ENCODE data around the gene STX18.

The STX18 gene

GRCh38 chr4:4407299-4408131 lies 134.3 kb downstream of the STX18 start:
- DNase-seq (ENCODE audit: low spot score): no peak
- TF ChIP-seq CTCF (IDR thresholded peaks at IDR 0.05; ENCODE audit: extremely low read depth, missing control alignments): no peak

DNA sequence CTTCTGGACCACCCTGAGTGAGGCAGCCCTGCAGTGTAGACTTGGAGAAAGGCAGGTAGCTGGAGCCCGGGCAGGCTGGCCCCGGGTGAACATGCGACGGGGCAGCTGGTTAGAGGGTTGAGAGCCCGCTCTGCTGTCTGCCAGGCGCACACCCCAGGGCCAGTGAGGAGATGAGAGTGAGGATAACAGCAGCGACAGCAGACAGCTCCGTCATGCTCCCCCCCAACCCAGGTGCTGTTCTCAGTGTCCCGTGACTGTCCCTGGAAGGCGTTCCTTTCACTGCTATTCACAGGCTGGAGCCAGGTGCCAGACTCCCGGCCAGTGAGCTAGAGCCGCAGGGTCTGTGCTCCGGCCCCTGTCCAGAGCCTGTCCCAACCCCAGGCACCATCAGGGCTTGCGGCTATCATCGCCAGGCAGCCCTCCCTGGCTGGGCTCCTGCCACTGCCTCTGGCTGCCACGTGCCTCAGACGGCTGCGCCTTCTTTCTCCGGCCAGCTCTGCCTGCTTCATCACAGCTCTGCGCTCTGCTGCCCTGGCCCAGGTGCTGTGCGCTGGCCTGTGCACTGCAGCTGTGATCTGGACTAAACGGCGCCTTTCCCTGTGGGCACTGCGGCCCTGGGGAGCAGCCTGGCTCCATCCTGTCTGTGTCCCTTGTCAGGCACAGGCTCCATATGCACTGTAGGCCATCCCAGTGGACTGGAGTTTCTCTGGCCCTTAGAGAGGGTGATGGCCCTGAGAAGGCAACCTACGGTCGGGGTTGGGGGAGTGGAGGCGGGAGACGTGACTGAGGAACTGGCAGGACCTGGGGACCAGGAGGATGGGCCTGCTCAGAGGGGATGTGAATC lies 135.2 kb downstream of the STX18 start:
- TF ChIP-seq CTCF (IDR thresholded peaks at IDR 0.05; ENCODE audit: extremely low read depth, missing control alignments): no peak
- no peak for DNase-seq (ENCODE audit: low spot score)

- TF ChIP-seq CTCF (IDR thresholded peaks at IDR 0.05; ENCODE audit: extremely low read depth, missing control alignments): no peak
- DNase-seq (ENCODE audit: low spot score): no peak
Observed at GRCh38 chr4:4405358-4405962, 136.4 kb downstream of the STX18 start.

- no peak for DNase-seq (ENCODE audit: low spot score)
- no peak for TF ChIP-seq CTCF (IDR thresholded peaks at IDR 0.05; ENCODE audit: extremely low read depth, missing control alignments)
Observed at GRCh38 chr4:4402966-4403365, 138.9 kb downstream of the STX18 start.

- DNase-seq (ENCODE audit: low spot score): no peak
- TF ChIP-seq CTCF (IDR thresholded peaks at IDR 0.05; ENCODE audit: extremely low read depth, missing control alignments): no peak
Observed at GRCh38 chr4:4401036-4401435, 140.8 kb downstream of the STX18 start.

- TF ChIP-seq CTCF (IDR thresholded peaks at IDR 0.05; ENCODE audit: extremely low read depth, missing control alignments): no peak
- DNase-seq (ENCODE audit: low spot score): no peak
Observed at GRCh38 chr4:4398430-4398829, 143.4 kb downstream of the STX18 start.

- TF ChIP-seq CTCF (IDR thresholded peaks at IDR 0.05; ENCODE audit: extremely low read depth, missing control alignments): no peak
Observed at GRCh38 chr4:4397441-4397819, 144.4 kb downstream of the STX18 start.

More at GRCh38 chr4:4397441-4397819, 144.4 kb downstream of the STX18 start:
- DNase-seq (ENCODE audit: low spot score): no peak
